ENCODE measurements around the gene OSTN. TPM values are rescaled to one million over a fixed set of nuclear protein-coding genes. Genes with fewer than 3 reads are reported as not detected.
"Not testable (repeated sequence)": the region's sequence is repeated elsewhere in the genome, so short reads cannot be mapped to it uniquely, and the experiment has no call there.

Gene OSTN
- total RNA-seq, 1 donor from 2014 or later = not detected

- no peak overlapping the region for H3K27ac Mint-ChIP-seq
- H3K4me3 Mint-ChIP-seq = no peak overlapping the region
- no peaks in the 10 kb centered on the region for H3K9me3 Mint-ChIP-seq
- H3K36me3 Mint-ChIP-seq (ENCODE audit: low read depth) = no peaks in the 10 kb centered on the region
- peaks cover 2% of the 10 kb centered on the region for H3K27me3 Mint-ChIP-seq
- peaks cover 3% of the 10 kb centered on the region for H3K4me1 Mint-ChIP-seq
- intact Hi-C loops (cut with micrococcal nuclease) = loop anchor here (5.0 kb wide), 1 partner anchor 1333 kb away; no protein-coding TSS in a partner anchor
- no peak for DNase-seq
Measured at GRCh38 chr3:191239407-191240031, 40.5 kb downstream of the OSTN start.

- intact Hi-C loops (cut with micrococcal nuclease) = loop anchor here (5.0 kb wide), 1 partner anchor 1332 kb away; no protein-coding TSS in a partner anchor
- peaks cover 2% of the 10 kb centered on the region for H3K27me3 Mint-ChIP-seq
- H3K9me3 Mint-ChIP-seq = no peaks in the 10 kb centered on the region
- H3K4me1 Mint-ChIP-seq = peaks cover 3% of the 10 kb centered on the region
- no peak overlapping the region for H3K4me3 Mint-ChIP-seq
- no peak overlapping the region for H3K27ac Mint-ChIP-seq
- H3K36me3 Mint-ChIP-seq (ENCODE audit: low read depth) = no peaks in the 10 kb centered on the region
- no peak for DNase-seq
Measured at GRCh38 chr3:191240486-191240885, 41.4 kb downstream of the OSTN start.

GRCh38 chr3:191244242-191244867 is 45.3 kb downstream of the OSTN start:
- Mint-ChIP-seq H3K36me3 (ENCODE audit: low read depth) (no peaks in the 10 kb centered on the region), H3K4me3 (no peak overlapping the region), H3K4me1 (no peaks in the 10 kb centered on the region), H3K27ac (no peak overlapping the region), H3K9me3 (no peaks in the 10 kb centered on the region), H3K27me3 (no peaks in the 10 kb centered on the region)
- intact Hi-C loops (cut with micrococcal nuclease) = loop anchor here (5.0 kb wide), 1 partner anchor 1328 kb away; no protein-coding TSS in a partner anchor
- DNase-seq = no peak

- not testable (repeated sequence) for H3K4me3 Mint-ChIP-seq, H3K27me3 Mint-ChIP-seq
- intact Hi-C loops (cut with micrococcal nuclease) = loop anchor here (5.0 kb wide), 1 partner anchor 141 kb away; no protein-coding TSS in a partner anchor
Measured at GRCh38 chr3:191246034-191246433, 47.0 kb downstream of the OSTN start.

DNA sequence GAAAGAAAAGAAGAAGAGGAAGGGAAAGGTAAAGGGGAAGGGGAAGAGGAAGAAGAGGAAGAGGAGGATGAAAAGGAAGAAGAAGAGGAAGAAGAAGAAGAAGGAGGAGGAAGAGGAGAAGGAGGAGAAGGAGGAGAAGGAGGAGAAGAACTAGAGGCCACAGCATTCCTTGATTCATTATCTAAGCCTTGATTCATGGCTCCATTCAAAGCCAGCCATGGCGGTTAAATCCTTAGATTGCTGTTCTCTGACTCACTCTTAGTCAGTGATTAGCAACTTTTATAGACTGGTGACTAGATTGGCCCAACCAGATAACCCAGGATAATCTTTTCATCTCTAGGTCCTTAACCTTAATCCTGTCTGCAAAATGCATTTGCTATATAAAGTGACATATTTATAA is 47.6 kb downstream of the OSTN start:
- H3K9me3 Mint-ChIP-seq = no peaks in the 10 kb centered on the region
- no peaks in the 10 kb centered on the region for H3K4me1 Mint-ChIP-seq
- no peak overlapping the region for H3K27ac Mint-ChIP-seq
- DNase-seq = no peak
- H3K27me3 Mint-ChIP-seq = no peaks in the 10 kb centered on the region
- intact Hi-C loops (cut with micrococcal nuclease) = loop anchor here (5.0 kb wide), 1 partner anchor 141 kb away; no protein-coding TSS in a partner anchor
- no peaks in the 10 kb centered on the region for H3K36me3 Mint-ChIP-seq (ENCODE audit: low read depth)
- no peak overlapping the region for H3K4me3 Mint-ChIP-seq

More at GRCh38 chr3:191246034-191246433, 47.0 kb downstream of the OSTN start:
- H3K9me3 Mint-ChIP-seq; H3K4me1 Mint-ChIP-seq; H3K36me3 Mint-ChIP-seq (ENCODE audit: low read depth); H3K27ac Mint-ChIP-seq: not testable (repeated sequence)
- DNase-seq = peak; percentile 56

DNA sequence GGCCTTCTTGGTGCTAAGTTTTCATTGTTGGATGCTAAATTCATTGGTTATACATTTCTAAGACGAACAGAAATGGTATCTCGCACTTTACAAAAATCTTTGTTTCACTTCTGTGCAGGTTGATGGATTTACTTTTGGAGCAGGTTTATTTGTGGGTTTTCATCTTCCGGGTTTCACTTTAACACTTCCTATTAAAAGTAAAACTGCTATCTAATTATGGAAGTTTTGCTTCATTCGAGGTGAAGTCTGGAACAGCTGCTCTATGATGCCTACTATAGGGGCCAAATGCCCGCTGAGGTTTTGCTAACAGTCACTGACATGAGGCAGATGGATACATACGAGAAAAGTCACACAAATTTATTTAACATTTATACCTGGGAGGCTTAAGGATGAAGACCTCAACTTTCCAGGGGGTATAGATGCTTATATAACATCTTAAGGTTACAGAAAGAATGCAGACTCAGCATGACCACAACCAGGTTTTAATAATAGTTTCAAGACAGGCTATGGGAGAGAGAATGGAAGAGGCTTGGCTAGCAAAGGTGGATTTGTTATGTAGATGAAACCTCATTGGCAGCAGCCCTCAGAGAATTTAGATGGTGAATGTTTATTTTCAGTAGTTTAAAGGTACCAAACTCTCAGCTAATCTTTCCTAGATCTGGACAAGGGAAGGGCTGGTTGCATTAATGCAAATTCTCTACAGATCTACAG is 54.2 kb downstream of the OSTN start:
- H3K27me3 Mint-ChIP-seq = no peaks in the 10 kb centered on the region
- no peaks in the 10 kb centered on the region for H3K4me1 Mint-ChIP-seq
- DNase-seq = no peak
- H3K27ac Mint-ChIP-seq = no peak overlapping the region
- H3K4me3 Mint-ChIP-seq = no peak overlapping the region
- intact Hi-C loops (cut with micrococcal nuclease) = no loop called here
- no peaks in the 10 kb centered on the region for H3K9me3 Mint-ChIP-seq
- H3K36me3 Mint-ChIP-seq (ENCODE audit: low read depth) = no peaks in the 10 kb centered on the region

- H3K27me3 Mint-ChIP-seq = no peaks in the 10 kb centered on the region
- no peaks in the 10 kb centered on the region for H3K9me3 Mint-ChIP-seq
- no peaks in the 10 kb centered on the region for H3K36me3 Mint-ChIP-seq (ENCODE audit: low read depth)
- no peak overlapping the region for H3K4me3 Mint-ChIP-seq
- intact Hi-C loops (cut with micrococcal nuclease) = no loop called here
- H3K27ac Mint-ChIP-seq = no peak overlapping the region
- no peaks in the 10 kb centered on the region for H3K4me1 Mint-ChIP-seq
- DNase-seq = no peak
Measured at GRCh38 chr3:191254098-191254873, 55.2 kb downstream of the OSTN start.

GRCh38 chr3:191255156-191255555 is 56.1 kb downstream of the OSTN start:
- no peak overlapping the region for H3K27ac Mint-ChIP-seq
- no peaks in the 10 kb centered on the region for H3K36me3 Mint-ChIP-seq (ENCODE audit: low read depth)
- no peaks in the 10 kb centered on the region for H3K27me3 Mint-ChIP-seq
- no peaks in the 10 kb centered on the region for H3K9me3 Mint-ChIP-seq
- H3K4me3 Mint-ChIP-seq = no peak overlapping the region
- intact Hi-C loops (cut with micrococcal nuclease) = no loop called here
- H3K4me1 Mint-ChIP-seq = no peaks in the 10 kb centered on the region
- DNase-seq = no peak

- Mint-ChIP-seq H3K4me3 (no peak overlapping the region), H3K36me3 (ENCODE audit: low read depth) (no peaks in the 10 kb centered on the region), H3K4me1 (no peaks in the 10 kb centered on the region), H3K9me3 (no peaks in the 10 kb centered on the region), H3K27me3 (no peaks in the 10 kb centered on the region), H3K27ac (no peak overlapping the region)
- intact Hi-C loops (cut with micrococcal nuclease) = no loop called here
- DNase-seq = no peak
Measured at GRCh38 chr3:191256405-191256804, 57.4 kb downstream of the OSTN start.

DNA sequence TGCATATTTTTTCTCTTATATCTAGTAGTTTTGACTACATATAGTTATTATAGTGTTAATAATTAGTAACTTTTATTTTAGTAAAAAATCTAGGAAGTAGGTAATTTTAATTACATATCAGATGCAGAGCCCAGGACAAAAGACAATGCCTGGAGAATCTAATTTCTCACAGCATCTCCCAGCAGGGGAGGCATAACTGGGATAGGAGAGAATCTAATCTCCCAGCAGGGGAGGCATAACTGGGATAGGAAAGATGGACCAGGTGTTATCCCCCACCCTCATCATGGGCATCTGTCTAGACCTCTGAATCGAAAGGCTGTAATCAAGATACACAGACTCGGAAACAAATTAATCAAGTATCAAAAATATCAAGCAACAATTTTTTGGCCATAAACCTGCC is 58.2 kb downstream of the OSTN start:
- H3K27ac Mint-ChIP-seq = no peak overlapping the region
- H3K27me3 Mint-ChIP-seq = no peaks in the 10 kb centered on the region
- H3K4me3 Mint-ChIP-seq = no peak overlapping the region
- no peak for DNase-seq
- no peaks in the 10 kb centered on the region for H3K9me3 Mint-ChIP-seq
- no peaks in the 10 kb centered on the region for H3K4me1 Mint-ChIP-seq
- intact Hi-C loops (cut with micrococcal nuclease) = no loop called here
- H3K36me3 Mint-ChIP-seq (ENCODE audit: low read depth) = no peaks in the 10 kb centered on the region

GRCh38 chr3:191259486-191259885 is 60.4 kb downstream of the OSTN start:
- Mint-ChIP-seq H3K4me1 (no peaks in the 10 kb centered on the region), H3K36me3 (ENCODE audit: low read depth) (no peaks in the 10 kb centered on the region), H3K27me3 (peaks cover 2% of the 10 kb centered on the region), H3K9me3 (no peaks in the 10 kb centered on the region), H3K4me3 (no peak overlapping the region), H3K27ac (no peak overlapping the region)
- intact Hi-C loops (cut with micrococcal nuclease) = no loop called here
- no peak for DNase-seq

DNA sequence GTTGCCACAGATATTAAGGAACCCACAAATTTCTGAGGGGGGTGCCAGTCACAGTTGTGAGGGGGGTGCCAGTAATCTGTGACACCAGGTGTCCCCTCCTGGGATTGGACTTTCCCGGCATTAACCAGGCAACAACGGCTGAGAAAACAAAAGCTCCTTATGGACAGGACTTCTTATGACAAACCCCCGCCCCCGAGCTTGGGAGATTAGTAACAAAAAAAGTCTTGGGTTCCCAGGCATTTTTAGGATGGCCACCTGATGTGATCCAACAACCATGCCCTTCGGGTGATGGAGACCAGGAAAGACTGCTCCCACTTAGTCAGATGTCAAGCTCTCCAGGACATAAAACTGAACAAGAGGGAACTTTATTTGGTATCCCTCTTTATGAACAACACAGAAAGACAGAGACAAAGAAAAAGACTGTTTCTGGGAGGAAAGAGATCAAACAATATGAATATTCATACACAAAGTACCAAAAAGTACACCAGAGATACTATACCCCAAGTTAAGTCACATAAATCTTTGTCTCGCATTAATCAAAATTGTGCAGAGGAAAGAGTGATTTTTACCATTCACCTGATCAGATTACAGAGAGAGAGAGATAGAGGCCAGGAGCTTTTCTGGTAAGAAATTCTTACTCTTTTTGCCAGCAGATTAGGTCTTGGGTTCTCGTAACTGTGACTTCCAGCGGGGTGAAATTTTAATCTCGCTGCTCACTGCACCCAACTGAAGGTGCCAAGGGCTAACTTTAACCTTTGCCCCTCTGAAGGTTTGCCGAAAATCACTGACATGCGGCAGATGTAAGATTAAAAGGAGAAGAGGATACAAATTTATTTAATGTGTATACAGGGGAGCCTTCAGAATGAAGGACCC is 61.6 kb downstream of the OSTN start:
- intact Hi-C loops (cut with micrococcal nuclease) = no loop called here
- Mint-ChIP-seq H3K4me1 (no peaks in the 10 kb centered on the region), H3K27ac (no peak overlapping the region), H3K9me3 (no peaks in the 10 kb centered on the region), H3K4me3 (no peak overlapping the region), H3K27me3 (peaks cover 2% of the 10 kb centered on the region), H3K36me3 (ENCODE audit: low read depth) (no peaks in the 10 kb centered on the region)
- no peak for DNase-seq

DNA sequence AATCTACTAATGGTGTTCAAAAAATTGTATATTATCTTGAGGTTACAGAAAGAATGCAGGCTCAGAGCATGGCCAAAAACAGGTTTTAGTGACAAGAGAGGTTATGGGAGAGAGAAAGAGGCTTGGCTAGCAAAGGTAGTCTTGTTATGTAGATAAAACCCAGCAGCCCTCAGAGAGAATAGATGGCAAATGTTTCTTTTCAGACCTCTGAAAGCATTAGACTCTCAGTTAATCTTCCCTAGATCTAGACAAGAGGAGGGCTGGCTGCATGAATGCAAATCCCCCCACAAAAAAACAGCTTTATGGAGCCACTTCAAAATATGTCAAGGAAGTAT is 62.2 kb downstream of the OSTN start:
- no peaks in the 10 kb centered on the region for H3K9me3 Mint-ChIP-seq
- no peaks in the 10 kb centered on the region for H3K4me1 Mint-ChIP-seq
- H3K4me3 Mint-ChIP-seq = no peak overlapping the region
- H3K27ac Mint-ChIP-seq = no peak overlapping the region
- H3K36me3 Mint-ChIP-seq (ENCODE audit: low read depth) = no peaks in the 10 kb centered on the region
- H3K27me3 Mint-ChIP-seq = peaks cover 2% of the 10 kb centered on the region
- intact Hi-C loops (cut with micrococcal nuclease) = no loop called here
- DNase-seq = no peak
